HEK293 (cell line): ENCODE results near the gene TMEM233.

Experiments
- CTCF ChIP-seq: fragments of 450-650 bp; formaldehyde crosslinking; IDR thresholded peaks from 2 replicates; pipeline ENCODE4 v1.5.1; 2016; ENCODE audit warnings: missing biosample characterization, missing genetic modification characterization
- KLF7 ChIP-seq: fragments of 450-650 bp; formaldehyde crosslinking; IDR thresholded peaks from 2 replicates; pipeline ENCODE4 v1.5.1; 2016; ENCODE audit warnings: missing biosample characterization, missing genetic modification characterization, borderline replicate concordance
- REPIN1 ChIP-seq: fragments of 450-650 bp; formaldehyde crosslinking; IDR thresholded peaks from 2 replicates; pipeline ENCODE4 v1.5.1; 2017; ENCODE audit warnings: missing biosample characterization, missing genetic modification characterization, low read depth
- SP2 ChIP-seq: fragments of 450-650 bp; formaldehyde crosslinking; IDR thresholded peaks from 2 replicates; pipeline ENCODE4 v1.5.1; 2016; ENCODE audit warnings: missing biosample characterization, missing genetic modification characterization
- TCF7L2 ChIP-seq: IDR thresholded peaks from 2 replicates; pipeline ENCODE4 v1.6.1; 2011; ENCODE audit warnings: low read depth, mild to moderate bottlenecking, inconsistent platforms, low read length, moderate library complexity, borderline replicate concordance
- ZFHX2 ChIP-seq: fragments of 450-650 bp; formaldehyde crosslinking; conservative IDR thresholded peaks from 2 replicates; pipeline ENCODE4 v1.5.1; 2016; ENCODE audit warnings: missing biosample characterization, missing genetic modification characterization
- ZFP37 ChIP-seq: fragments of 450-650 bp; formaldehyde crosslinking; IDR thresholded peaks from 2 replicates; pipeline ENCODE4 v1.5.1; 2016; ENCODE audit warnings: missing biosample characterization, missing genetic modification characterization
- ZNF239 ChIP-seq: fragments of 450-650 bp; formaldehyde crosslinking; IDR thresholded peaks from 2 replicates; pipeline ENCODE4 v1.5.1; 2016; ENCODE audit warnings: missing biosample characterization, missing genetic modification characterization
- ZNF302 ChIP-seq: fragments of 450-650 bp; formaldehyde crosslinking; IDR thresholded peaks from 2 replicates; pipeline ENCODE4 v1.5.1; 2016; ENCODE audit warnings: missing biosample characterization, missing genetic modification characterization, low read depth
- ZNF530 ChIP-seq: fragments of 450-650 bp; formaldehyde crosslinking; IDR thresholded peaks from 2 replicates; pipeline ENCODE4 v1.5.1; 2016; ENCODE audit warnings: low read depth, missing biosample characterization, missing genetic modification characterization
- ZNF670 ChIP-seq: fragments of 450-650 bp; formaldehyde crosslinking; IDR thresholded peaks from 2 replicates; pipeline ENCODE4 v1.5.1; 2016; ENCODE audit warnings: missing biosample characterization, missing genetic modification characterization, low read depth

DNA sequence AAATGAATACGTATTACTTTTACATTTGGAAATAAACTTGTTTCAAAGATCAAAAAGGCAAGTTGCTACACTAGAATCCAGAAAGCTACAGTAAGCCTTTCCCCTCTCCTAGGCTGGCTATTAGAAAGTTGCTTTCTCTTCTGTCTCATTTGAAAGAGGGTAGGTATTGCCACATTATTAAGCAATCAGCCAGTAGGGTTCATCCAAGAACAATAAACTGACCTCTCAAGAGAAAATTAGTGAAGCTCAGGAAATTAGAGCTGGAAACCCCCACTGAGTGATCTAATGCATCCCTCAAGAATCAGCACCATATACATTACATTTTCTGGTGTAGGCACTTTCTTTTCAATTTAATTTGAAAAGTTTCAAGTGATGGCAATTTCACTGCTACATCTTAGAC is 4.5 kb upstream of the TMEM233 start:
- TF ChIP-seq ZNF239 (tag by site-specific recombination) (no peak), ZFP37 (no peak), CTCF (tag by site-specific recombination) (no peak), KLF7 (tag by site-specific recombination) (no peak), TCF7L2 (no peak), SP2 (tag by site-specific recombination) (no peak), ZFHX2 (no peak), ZNF530 (tag by site-specific recombination) (no peak), ZNF302 (no peak), ZNF670 (no peak), REPIN1 (tag by site-specific recombination) (no peak)
